GM18951 (cell line): ENCODE results near the gene NAA30.

Experiments used
- POLR2A ChIP-seq: IDR thresholded peaks from 4 replicates; pipeline ENCODE4 v1.6.1; 2011; ENCODE audit warnings: mild to moderate bottlenecking; ENCODE audit not compliant: insufficient read length, insufficient read depth; ENCODE audit errors: extremely low read depth
- in situ Hi-C: fragments of 300-500 bp; cut with MboI; formaldehyde crosslinking; loops from one replicate; pipeline ENCODE4 v1.12.0; 2022; ENCODE audit warnings: low sequenced_read_pairs, mixed read lengths, inconsistent platforms; ENCODE audit not compliant: unreplicated experiment

The NAA30 gene

DNA sequence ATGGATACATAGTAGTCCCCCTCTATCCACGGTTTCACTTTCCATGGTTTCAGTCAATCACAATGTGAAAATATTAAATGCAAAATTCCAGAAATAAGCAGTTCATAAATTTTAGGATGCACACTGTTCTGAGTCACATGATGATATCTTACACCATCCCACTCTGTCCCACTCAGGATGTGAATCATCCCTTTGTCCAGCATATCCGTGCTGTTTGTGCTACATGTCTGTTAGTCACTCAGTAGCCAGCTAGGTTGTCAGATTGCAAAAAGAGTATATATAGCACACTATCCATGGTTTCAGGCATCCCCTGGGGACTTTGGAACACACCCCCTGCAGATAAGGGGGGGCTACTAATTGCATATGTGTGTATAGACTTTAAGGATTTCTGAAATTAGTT, 8.1 kb upstream of the NAA30 start:
- TF ChIP-seq POLR2A, result no peak

DNA sequence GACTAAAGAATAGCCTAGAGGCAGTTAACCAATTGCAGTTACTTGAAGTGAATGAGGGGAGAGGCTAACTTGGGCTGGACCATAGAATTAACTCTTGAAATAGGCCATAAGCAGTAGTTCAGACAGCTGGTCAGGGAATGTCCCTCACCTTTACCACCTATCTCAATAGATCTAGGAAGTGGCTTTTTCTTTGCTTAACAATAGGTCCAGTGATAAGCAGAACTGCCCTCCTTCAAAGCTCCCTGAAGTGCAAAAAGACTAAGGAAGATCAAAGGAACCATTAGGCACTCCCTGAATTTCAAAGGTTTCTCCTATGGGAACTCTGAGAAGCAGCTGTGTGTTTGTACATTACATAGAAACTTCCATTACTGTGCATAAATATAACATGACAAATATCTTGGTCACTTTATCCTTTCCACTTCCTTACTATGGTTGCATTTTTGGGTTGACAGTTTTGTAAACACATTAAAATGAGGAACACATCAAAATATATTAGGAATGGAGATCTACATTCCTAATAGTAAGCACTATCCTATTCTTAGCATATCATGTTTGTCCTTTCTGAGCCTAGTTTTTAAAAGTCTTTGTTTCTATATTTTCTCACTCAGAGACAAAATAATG, 7.2 kb upstream of the NAA30 start:
- in situ Hi-C loops, result no loop called here
- TF ChIP-seq POLR2A, result no peak

More for the DNA sequence above, 8.1 kb upstream of the NAA30 start:
- in situ Hi-C loops, result no loop called here

DNA sequence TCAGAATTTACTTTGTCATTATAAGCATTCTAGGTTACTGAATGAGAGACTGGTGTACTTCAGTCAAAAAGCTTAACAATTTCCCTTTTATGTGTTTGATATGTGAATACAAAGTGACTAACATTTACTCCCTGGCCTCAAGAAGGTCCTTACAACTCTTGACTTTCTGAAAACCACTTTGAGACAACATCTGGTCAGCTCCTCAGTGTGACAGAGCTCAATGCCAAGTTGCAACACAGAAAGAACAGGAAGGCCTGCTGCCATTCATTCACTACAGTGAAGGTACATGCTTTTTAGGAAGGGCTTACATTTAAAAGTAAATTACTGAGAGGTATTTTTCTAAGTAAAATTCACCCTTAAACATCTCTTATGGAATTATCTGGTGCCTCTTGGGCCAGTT, 2.3 kb upstream of the NAA30 start:
- no peak for TF ChIP-seq POLR2A
- in situ Hi-C loops, result no loop called here

DNA sequence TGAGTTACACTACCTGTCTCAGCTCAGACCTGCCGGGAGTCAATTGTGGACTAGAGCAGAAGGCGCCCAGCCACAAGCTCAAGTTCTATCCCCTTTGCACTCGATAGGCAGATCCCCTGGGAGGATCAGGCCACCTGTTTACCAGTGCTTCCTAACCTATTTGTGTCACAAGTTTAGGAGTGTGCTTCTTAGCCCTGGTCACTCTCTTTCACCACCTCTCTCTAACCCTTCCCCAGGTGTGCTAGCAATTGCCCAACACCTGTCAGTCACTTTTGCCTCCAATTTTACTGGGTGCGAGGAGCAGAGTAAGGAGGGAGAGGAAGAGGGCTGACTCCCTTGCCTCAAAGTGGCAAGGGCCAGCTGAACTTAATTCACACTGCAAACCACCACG, 745 bp upstream of the NAA30 start:
- TF ChIP-seq POLR2A, result no peak
- in situ Hi-C loops, result no loop called here

DNA sequence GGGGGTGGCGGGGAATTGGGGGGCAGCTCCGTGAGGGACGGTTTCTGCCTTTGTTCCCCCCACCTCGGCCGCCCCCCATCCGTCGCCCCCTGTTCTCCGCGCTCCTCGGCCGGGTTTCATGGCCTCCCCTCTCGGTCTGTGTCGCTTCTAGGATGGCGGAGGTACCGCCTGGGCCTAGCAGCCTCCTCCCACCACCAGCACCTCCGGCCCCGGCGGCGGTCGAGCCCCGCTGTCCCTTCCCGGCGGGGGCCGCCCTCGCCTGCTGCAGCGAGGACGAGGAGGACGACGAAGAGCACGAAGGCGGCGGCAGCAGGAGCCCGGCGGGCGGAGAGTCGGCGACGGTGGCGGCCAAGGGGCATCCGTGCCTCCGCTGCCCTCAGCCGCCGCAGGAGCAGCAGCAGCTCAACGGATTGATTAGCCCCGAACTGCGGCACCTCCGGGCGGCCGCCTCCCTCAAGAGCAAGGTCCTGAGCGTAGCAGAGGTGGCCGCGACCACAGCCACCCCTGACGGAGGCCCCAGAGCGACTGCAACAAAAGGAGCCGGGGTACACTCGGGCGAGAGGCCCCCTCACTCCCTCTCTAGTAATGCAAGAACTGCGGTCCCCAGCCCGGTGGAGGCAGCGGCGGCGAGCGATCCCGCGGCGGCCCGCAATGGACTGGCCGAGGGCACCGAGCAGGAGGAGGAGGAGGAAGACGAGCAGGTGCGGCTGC, 575 bp downstream of the NAA30 start:
- no peak for TF ChIP-seq POLR2A
- in situ Hi-C loops, result no loop called here

DNA sequence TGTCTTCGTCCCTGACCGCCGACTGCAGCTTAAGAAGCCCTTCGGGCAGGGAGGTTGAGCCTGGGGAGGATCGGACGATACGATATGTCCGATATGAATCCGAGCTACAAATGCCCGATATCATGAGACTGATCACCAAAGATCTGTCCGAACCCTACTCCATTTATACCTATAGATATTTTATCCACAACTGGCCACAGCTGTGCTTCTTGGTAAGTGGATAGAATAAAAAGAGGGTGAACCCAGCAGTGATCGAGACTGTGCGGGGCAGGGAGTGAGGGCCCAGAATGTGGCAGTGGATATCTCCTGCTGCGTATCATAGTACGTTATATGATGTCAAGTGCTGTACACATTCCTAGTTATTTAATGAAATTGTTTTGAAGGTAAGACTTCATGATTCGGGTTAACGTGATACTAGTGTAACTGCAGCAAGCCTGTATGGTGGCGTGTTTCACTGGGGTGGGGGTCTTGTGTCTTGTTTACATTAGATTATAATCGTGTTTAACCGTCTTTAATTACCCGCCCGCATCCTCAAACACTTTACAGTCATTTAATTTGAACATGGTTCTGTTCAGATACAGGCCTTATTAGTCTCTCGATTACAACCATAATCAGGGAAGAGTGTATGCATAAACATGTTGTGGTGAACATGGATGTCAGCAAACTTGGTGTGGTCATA, 1.3 kb downstream of the NAA30 start:
- TF ChIP-seq POLR2A, result no peak
- in situ Hi-C loops, result no loop called here

DNA sequence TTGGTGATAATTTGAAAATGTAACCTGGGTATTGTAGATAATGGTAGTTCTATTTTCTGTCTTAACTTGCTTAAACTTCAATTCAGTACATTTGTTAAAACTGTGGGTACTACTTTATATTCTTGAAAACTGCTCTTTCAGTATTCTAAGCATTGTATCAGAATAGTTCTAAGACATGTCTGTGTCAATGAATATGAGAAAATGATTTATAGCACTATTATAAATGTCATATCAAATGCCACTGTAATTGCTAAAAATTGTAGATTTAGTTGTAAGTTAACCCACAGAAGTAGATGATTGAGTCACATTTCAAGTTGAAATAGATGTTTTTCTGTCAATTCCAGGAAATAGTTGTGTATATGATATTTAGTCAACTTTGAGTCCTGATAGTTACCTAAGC, 2.4 kb downstream of the NAA30 start:
- in situ Hi-C loops, result no loop called here
- no peak for TF ChIP-seq POLR2A

DNA sequence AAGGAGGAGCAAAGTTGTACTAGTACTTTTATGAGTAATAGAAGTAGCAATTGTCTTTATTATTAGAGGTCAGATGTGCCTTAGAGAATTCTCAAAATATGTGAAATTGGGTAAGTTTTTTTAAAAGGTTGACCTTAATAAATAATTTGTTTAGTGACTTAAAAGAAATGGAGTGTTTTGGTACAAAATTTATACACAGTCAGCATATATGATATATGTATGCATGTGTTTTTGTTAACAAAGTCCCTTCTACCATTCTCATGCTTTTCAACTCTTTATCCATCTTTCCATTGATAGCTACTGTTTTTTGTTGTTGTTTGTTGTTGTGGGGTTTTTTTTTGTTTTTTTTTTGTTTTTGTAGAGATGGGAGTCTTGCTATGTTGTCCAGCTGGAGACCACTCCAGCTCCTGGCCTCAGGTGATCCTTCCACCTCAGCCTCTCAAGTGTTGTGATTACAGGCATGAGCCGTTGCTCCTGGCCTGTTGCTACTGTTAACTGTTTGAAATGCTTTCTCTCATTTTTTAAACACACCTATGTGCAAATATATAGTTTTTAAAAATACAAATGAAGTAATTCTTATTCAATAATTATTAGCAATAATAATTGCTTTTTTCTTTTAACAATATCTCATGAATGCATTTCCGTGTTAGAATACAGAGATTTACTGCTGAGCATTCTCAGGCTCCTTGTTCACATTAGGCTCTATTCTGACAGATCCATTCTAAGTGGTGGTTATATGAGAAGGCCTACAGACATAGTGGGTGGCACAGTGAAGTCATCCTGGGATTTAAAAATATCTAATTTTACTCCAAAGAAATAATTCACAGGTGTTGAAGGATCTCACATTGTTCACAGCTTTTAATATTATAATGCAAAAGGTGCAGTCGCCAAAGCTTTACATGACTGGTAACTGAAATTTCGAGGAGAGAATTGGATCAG, 10.4 kb downstream of the NAA30 start:
- no peak for TF ChIP-seq POLR2A
- in situ Hi-C loops, result no loop called here

DNA sequence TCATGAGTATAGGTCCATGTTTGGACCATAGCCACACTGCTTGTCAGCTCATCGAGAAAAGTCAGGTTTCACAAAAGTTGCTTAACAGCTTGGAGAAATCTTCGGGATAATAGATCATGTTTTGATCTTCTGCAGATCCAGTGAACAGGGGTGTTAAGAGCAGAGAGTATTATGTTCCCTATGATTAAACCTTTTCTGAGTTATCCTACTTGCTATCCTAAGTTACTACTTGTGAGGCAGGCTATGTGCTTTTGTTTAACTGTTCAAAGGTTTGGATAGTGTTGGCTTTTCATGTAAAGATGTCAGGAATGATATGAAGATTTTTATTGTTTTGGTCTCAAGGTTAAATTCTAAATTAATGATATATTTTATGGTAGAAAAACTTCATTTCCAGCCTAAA, 11.1 kb downstream of the NAA30 start:
- in situ Hi-C loops, result no loop called here

DNA sequence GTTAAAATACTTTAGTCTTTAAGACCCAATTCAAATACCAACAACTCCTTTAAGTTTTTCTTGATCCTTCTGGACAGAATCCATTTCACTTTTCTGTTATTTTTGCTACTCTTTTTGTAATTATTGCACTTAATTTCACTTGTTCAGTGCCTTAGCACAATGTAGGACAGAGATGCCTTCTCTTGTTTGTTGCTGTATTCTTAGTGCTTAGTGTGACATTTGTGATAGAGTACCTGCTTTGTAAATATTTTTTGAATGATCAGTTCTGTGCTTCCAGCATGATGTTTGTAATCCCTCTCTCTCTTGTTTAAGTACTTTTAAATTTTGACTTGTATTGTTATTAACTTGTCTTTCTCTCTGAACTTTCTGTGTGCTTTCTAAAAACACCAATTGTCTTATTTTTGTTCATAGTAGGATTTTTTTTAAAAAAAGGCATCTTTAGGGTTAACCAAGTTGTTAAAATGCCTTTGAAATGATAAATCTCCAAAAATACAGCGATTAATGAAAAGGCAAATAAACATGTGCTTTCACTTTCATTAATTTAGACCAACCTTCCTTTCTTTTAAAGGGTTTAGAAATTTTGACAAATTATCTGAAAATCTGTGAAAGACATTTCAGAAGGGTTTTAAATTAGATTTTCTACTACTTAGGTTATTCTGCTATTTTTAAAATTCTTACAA, 11.9 kb downstream of the NAA30 start:
- no peak for TF ChIP-seq POLR2A
- in situ Hi-C loops, result no loop called here

More for the DNA sequence above, 11.1 kb downstream of the NAA30 start:
- TF ChIP-seq POLR2A, result no peak

DNA sequence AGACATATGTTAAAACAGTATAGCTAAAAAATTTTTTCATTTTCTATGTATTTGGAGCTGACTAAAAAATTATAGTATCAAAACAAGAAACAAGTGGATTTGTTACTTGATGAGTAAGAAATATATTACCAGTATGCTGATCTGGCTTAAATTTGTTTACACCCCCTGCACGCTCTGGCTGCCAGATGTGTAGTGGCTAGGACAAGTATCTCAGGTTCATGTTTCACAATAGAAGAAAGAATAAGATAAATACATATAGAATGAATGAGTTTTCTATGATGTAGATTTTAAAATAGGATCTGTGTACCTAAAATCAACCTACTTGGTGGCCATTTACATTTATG, 13.1 kb downstream of the NAA30 start:
- TF ChIP-seq POLR2A, result no peak
- in situ Hi-C loops, result no loop called here

DNA sequence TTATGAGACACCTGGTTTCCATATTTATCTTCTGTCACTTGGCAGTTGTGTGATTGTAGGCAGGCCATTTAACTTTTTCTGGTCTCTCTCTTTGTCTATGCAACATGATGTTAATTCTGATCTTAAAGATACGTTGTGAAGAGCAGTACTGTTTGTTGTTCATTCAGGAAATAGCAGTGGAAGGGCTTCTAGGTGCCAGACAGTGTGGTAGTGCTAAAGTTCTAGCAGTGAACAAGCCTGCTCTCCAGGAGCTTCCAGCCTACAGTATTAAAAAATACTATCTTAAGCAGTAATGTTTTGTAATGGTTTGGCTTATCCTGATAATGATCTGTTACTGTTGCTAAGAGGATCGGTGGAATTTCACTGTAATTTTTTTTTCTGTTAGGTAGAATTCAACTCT, 15.2 kb downstream of the NAA30 start:
- TF ChIP-seq POLR2A, result no peak
- in situ Hi-C loops, result no loop called here
